ENCODE data around the gene IGSF22. TPM values are rescaled to one million over a fixed set of nuclear protein-coding genes. Genes with fewer than 3 reads are reported as not detected.

The IGSF22 gene
- total RNA-seq, 4 donors from 2014 or later, result 0.33 to 0.93 (median 0.78) TPM; not detected in 1

- no peaks in the 10 kb centered on the region for H3K9me3 ChIP-seq
- H3K4me3 ChIP-seq (replicated peaks in 1 of 3), result no peak overlapping the region
- H3K27ac ChIP-seq, result no peak overlapping the region
- DNase-seq, result no peak
- no peaks in the 10 kb centered on the region for H3K27me3 ChIP-seq
- intact Hi-C loops (cut with DNase I), result no loop called here
- no peak for TF ChIP-seq CTCF (IDR thresholded peaks at IDR 0.05)
- no peak for TF ChIP-seq POLR2A (IDR thresholded peaks at IDR 0.05)
- WGBS, 2 donors, result 94 to 98% methylated on average over 2 of the region's 2 CpGs
- H3K4me1 ChIP-seq, result no peaks in the 10 kb centered on the region
- H3K36me3 ChIP-seq, result no peaks in the 10 kb centered on the region
Observed at GRCh38 chr11:18766015-18766414, 40.0 kb upstream of the IGSF22 start.

- no peak for TF ChIP-seq POLR2A (IDR thresholded peaks at IDR 0.05)
- no peak for TF ChIP-seq CTCF (IDR thresholded peaks at IDR 0.05)
- H3K27me3 ChIP-seq, result no peaks in the 10 kb centered on the region
- no peak overlapping the region for H3K27ac ChIP-seq
- H3K4me3 ChIP-seq (replicated peaks in 1 of 3), result no peak overlapping the region
- intact Hi-C loops (cut with DNase I), result no loop called here
- no peaks in the 10 kb centered on the region for H3K9me3 ChIP-seq
- no peak for DNase-seq
- H3K36me3 ChIP-seq, result no peaks in the 10 kb centered on the region
- 63 to 70% methylated on average over 6 of the region's 6 CpGs for WGBS, 2 donors
- H3K4me1 ChIP-seq, result no peaks in the 10 kb centered on the region
Observed at GRCh38 chr11:18765554-18765953, 39.6 kb upstream of the IGSF22 start.

- intact Hi-C loops (cut with DNase I), result no loop called here
- H3K4me1 ChIP-seq, result no peaks in the 10 kb centered on the region
- TF ChIP-seq CTCF (IDR thresholded peaks at IDR 0.05), result no peak
- no peak for TF ChIP-seq POLR2A (IDR thresholded peaks at IDR 0.05)
- H3K27ac ChIP-seq, result no peak overlapping the region
- DNase-seq, result no peak
- WGBS, 2 donors, result 82 to 85% methylated on average over 11 of the region's 11 CpGs
- no peak overlapping the region for H3K4me3 ChIP-seq (replicated peaks in 1 of 3)
- H3K36me3 ChIP-seq, result no peaks in the 10 kb centered on the region
- no peaks in the 10 kb centered on the region for H3K9me3 ChIP-seq
- no peaks in the 10 kb centered on the region for H3K27me3 ChIP-seq
Observed at GRCh38 chr11:18761741-18762140, 35.8 kb upstream of the IGSF22 start.

GRCh38 chr11:18761144-18761543 is 35.2 kb upstream of the IGSF22 start:
- intact Hi-C loops (cut with DNase I), result no loop called here
- Histone ChIP-seq H3K36me3 (no peaks in the 10 kb centered on the region), H3K9me3 (no peaks in the 10 kb centered on the region), H3K4me1 (no peaks in the 10 kb centered on the region), H3K27me3 (no peaks in the 10 kb centered on the region), H3K4me3 (replicated peaks in 1 of 3) (no peak overlapping the region), H3K27ac (no peak overlapping the region)
- DNase-seq, result no peak
- 79 to 80% methylated on average over 3 of the region's 3 CpGs for WGBS, 2 donors
- no peak for TF ChIP-seq CTCF (IDR thresholded peaks at IDR 0.05)
- no peak for TF ChIP-seq POLR2A (IDR thresholded peaks at IDR 0.05)

GRCh38 chr11:18757811-18758210 is 31.8 kb upstream of the IGSF22 start:
- no peaks in the 10 kb centered on the region for H3K4me1 ChIP-seq
- intact Hi-C loops (cut with DNase I), result no loop called here
- no peaks in the 10 kb centered on the region for H3K36me3 ChIP-seq
- no peaks in the 10 kb centered on the region for H3K27me3 ChIP-seq
- no peaks in the 10 kb centered on the region for H3K9me3 ChIP-seq
- DNase-seq, result no peak
- TF ChIP-seq POLR2A (IDR thresholded peaks at IDR 0.05), result no peak
- no peak for TF ChIP-seq CTCF (IDR thresholded peaks at IDR 0.05)
- H3K27ac ChIP-seq, result no peak overlapping the region
- no peak overlapping the region for H3K4me3 ChIP-seq (replicated peaks in 1 of 3)
- 54 to 56% methylated on average over 3 of the region's 3 CpGs for WGBS, 2 donors

Measured in thyroid gland (tissue), 4 donors.